ENCODE results near the gene DMXL2. TPM values are rescaled to one million over a fixed set of nuclear protein-coding genes. Genes with fewer than 3 reads are reported as not detected.

Gene DMXL2
- total and polyA plus RNA-seq, 4 donors: 7.1 to 52.5 (median 19.4) TPM

- intact Hi-C loops (cut with DNase I): no loop called here
Measured at GRCh38 chr15:51496246-51496645, 126.3 kb downstream of the DMXL2 start.

GRCh38 chr15:51494411-51495314 is 127.9 kb downstream of the DMXL2 start:
- H3K27me3 ChIP-seq (ENCODE audit: control insufficient read depth in 1 of 2, insufficient read depth in 2 of 2, low read length in 1 of 2): no peaks in the 10 kb centered on the region
- 89 to 93% methylated on average over 9 of the region's 9 CpGs for WGBS, 2 donors
- no peak overlapping the region for H3K27ac ChIP-seq (ENCODE audit: low read depth in 1 of 2, low read length in 2 of 2)
- no peaks in the 10 kb centered on the region for H3K4me1 ChIP-seq (ENCODE audit: control insufficient read depth in 1 of 2, insufficient read depth in 2 of 2, low read length in 2 of 2)
- H3K4me3 ChIP-seq (ENCODE audit: low read length in 2 of 2): no peak overlapping the region
- ATAC-seq (ENCODE audit: low FRiP score) (no peak), DNase-seq (no peak)
- H3K9me3 ChIP-seq (ENCODE audit: control insufficient read depth, low read length): no peaks in the 10 kb centered on the region
- no peaks in the 10 kb centered on the region for H3K36me3 ChIP-seq (ENCODE audit: control insufficient read depth in 1 of 2, insufficient read depth in 2 of 2, low read length in 1 of 2)
- intact Hi-C loops (cut with DNase I): no loop called here

More at GRCh38 chr15:51496246-51496645, 126.3 kb downstream of the DMXL2 start:
- H3K36me3 ChIP-seq (ENCODE audit: control insufficient read depth in 1 of 2, insufficient read depth in 2 of 2, low read length in 1 of 2): no peaks in the 10 kb centered on the region
- H3K4me3 ChIP-seq (ENCODE audit: low read length in 2 of 2): no peak overlapping the region
- H3K27me3 ChIP-seq (ENCODE audit: control insufficient read depth in 1 of 2, insufficient read depth in 2 of 2, low read length in 1 of 2): no peaks in the 10 kb centered on the region
- H3K27ac ChIP-seq (ENCODE audit: low read depth in 1 of 2, low read length in 2 of 2): no peak overlapping the region
- no peak for ATAC-seq (ENCODE audit: low FRiP score)
- no peak for DNase-seq
- H3K9me3 ChIP-seq (ENCODE audit: control insufficient read depth, low read length): no peaks in the 10 kb centered on the region
- WGBS, 2 donors: 75 to 81% methylated on average over 1 of the region's 1 CpG
- H3K4me1 ChIP-seq (ENCODE audit: control insufficient read depth in 1 of 2, insufficient read depth in 2 of 2, low read length in 2 of 2): no peaks in the 10 kb centered on the region

GRCh38 chr15:51493892-51494291 is 128.7 kb downstream of the DMXL2 start:
- no peaks in the 10 kb centered on the region for H3K9me3 ChIP-seq (ENCODE audit: control insufficient read depth, low read length)
- H3K27me3 ChIP-seq (ENCODE audit: control insufficient read depth in 1 of 2, insufficient read depth in 2 of 2, low read length in 1 of 2): no peaks in the 10 kb centered on the region
- ATAC-seq (ENCODE audit: low FRiP score): no peak
- H3K27ac ChIP-seq (ENCODE audit: low read depth in 1 of 2, low read length in 2 of 2): no peak overlapping the region
- H3K4me3 ChIP-seq (ENCODE audit: low read length in 2 of 2): no peak overlapping the region
- intact Hi-C loops (cut with DNase I): no loop called here
- no peaks in the 10 kb centered on the region for H3K4me1 ChIP-seq (ENCODE audit: control insufficient read depth in 1 of 2, insufficient read depth in 2 of 2, low read length in 2 of 2)
- DNase-seq: no peak
- H3K36me3 ChIP-seq (ENCODE audit: control insufficient read depth in 1 of 2, insufficient read depth in 2 of 2, low read length in 1 of 2): peaks cover 0 to 2% of the 10 kb centered on the region in 2 donors
- 98 to 99% methylated on average over 2 of the region's 2 CpGs for WGBS, 2 donors

GRCh38 chr15:51492528-51492927 is 130.0 kb downstream of the DMXL2 start:
- no peak overlapping the region for H3K4me3 ChIP-seq (ENCODE audit: low read length in 2 of 2)
- DNase-seq (no peak), ATAC-seq (ENCODE audit: low FRiP score) (no peak)
- no peaks in the 10 kb centered on the region for H3K4me1 ChIP-seq (ENCODE audit: control insufficient read depth in 1 of 2, insufficient read depth in 2 of 2, low read length in 2 of 2)
- intact Hi-C loops (cut with DNase I): no loop called here
- no peak overlapping the region for H3K27ac ChIP-seq (ENCODE audit: low read depth in 1 of 2, low read length in 2 of 2)
- H3K27me3 ChIP-seq (ENCODE audit: control insufficient read depth in 1 of 2, insufficient read depth in 2 of 2, low read length in 1 of 2): no peaks in the 10 kb centered on the region
- peaks cover 0 to 2% of the 10 kb centered on the region in 2 donors for H3K36me3 ChIP-seq (ENCODE audit: control insufficient read depth in 1 of 2, insufficient read depth in 2 of 2, low read length in 1 of 2)
- H3K9me3 ChIP-seq (ENCODE audit: control insufficient read depth, low read length): no peaks in the 10 kb centered on the region
- WGBS, 2 donors: 91 to 93% methylated on average over 4 of the region's 4 CpGs

- Histone ChIP-seq H3K9me3 (ENCODE audit: control insufficient read depth, low read length) (no peaks in the 10 kb centered on the region), H3K4me1 (ENCODE audit: control insufficient read depth in 1 of 2, insufficient read depth in 2 of 2, low read length in 2 of 2) (no peaks in the 10 kb centered on the region), H3K27me3 (ENCODE audit: control insufficient read depth in 1 of 2, insufficient read depth in 2 of 2, low read length in 1 of 2) (no peaks in the 10 kb centered on the region), H3K36me3 (ENCODE audit: control insufficient read depth in 1 of 2, insufficient read depth in 2 of 2, low read length in 1 of 2) (peaks cover 0 to 2% of the 10 kb centered on the region in 2 donors), H3K27ac (ENCODE audit: low read depth in 1 of 2, low read length in 2 of 2) (no peak overlapping the region), H3K4me3 (ENCODE audit: low read length in 2 of 2) (no peak overlapping the region)
- intact Hi-C loops (cut with DNase I): no loop called here
- ATAC-seq (ENCODE audit: low FRiP score) (no peak), DNase-seq (no peak)
- WGBS, 2 donors: 96 to 99% methylated on average over 5 of the region's 5 CpGs
Measured at GRCh38 chr15:51491941-51492340, 130.6 kb downstream of the DMXL2 start.

GRCh38 chr15:51484781-51485180 is 137.8 kb downstream of the DMXL2 start:
- Histone ChIP-seq H3K4me3 (ENCODE audit: low read length in 2 of 2) (no peak overlapping the region), H3K36me3 (ENCODE audit: control insufficient read depth in 1 of 2, insufficient read depth in 2 of 2, low read length in 1 of 2) (peaks cover 0 to 3% of the 10 kb centered on the region in 2 donors), H3K27me3 (ENCODE audit: control insufficient read depth in 1 of 2, insufficient read depth in 2 of 2, low read length in 1 of 2) (no peaks in the 10 kb centered on the region), H3K4me1 (ENCODE audit: control insufficient read depth in 1 of 2, insufficient read depth in 2 of 2, low read length in 2 of 2) (no peaks in the 10 kb centered on the region), H3K9me3 (ENCODE audit: control insufficient read depth, low read length) (peaks cover 2% of the 10 kb centered on the region), H3K27ac (ENCODE audit: low read depth in 1 of 2, low read length in 2 of 2) (no peak overlapping the region)
- no peak for ATAC-seq (ENCODE audit: low FRiP score)
- 93 to 97% methylated on average over 1 of the region's 1 CpG for WGBS, 2 donors
- intact Hi-C loops (cut with DNase I): no loop called here
- DNase-seq: no peak

GRCh38 chr15:51483985-51484384 is 138.6 kb downstream of the DMXL2 start:
- DNase-seq (peak in 1 of 2 donors; percentile 61), ATAC-seq (ENCODE audit: low FRiP score) (no peak)
- no peaks in the 10 kb centered on the region for H3K4me1 ChIP-seq (ENCODE audit: control insufficient read depth in 1 of 2, insufficient read depth in 2 of 2, low read length in 2 of 2)
- H3K9me3 ChIP-seq (ENCODE audit: control insufficient read depth, low read length): peaks cover 2% of the 10 kb centered on the region
- no peak overlapping the region for H3K4me3 ChIP-seq (ENCODE audit: low read length in 2 of 2)
- no peaks in the 10 kb centered on the region for H3K27me3 ChIP-seq (ENCODE audit: control insufficient read depth in 1 of 2, insufficient read depth in 2 of 2, low read length in 1 of 2)
- intact Hi-C loops (cut with DNase I): no loop called here
- H3K27ac ChIP-seq (ENCODE audit: low read depth in 1 of 2, low read length in 2 of 2): no peak overlapping the region
- peaks cover 0 to 2% of the 10 kb centered on the region in 2 donors for H3K36me3 ChIP-seq (ENCODE audit: control insufficient read depth in 1 of 2, insufficient read depth in 2 of 2, low read length in 1 of 2)
- WGBS, 2 donors: 98 to 100% methylated on average over 3 of the region's 3 CpGs

- no peak overlapping the region for H3K4me3 ChIP-seq (ENCODE audit: low read length in 2 of 2)
- no peaks in the 10 kb centered on the region for H3K27me3 ChIP-seq (ENCODE audit: control insufficient read depth in 1 of 2, insufficient read depth in 2 of 2, low read length in 1 of 2)
- H3K9me3 ChIP-seq (ENCODE audit: control insufficient read depth, low read length): peaks cover 2% of the 10 kb centered on the region
- H3K36me3 ChIP-seq (ENCODE audit: control insufficient read depth in 1 of 2, insufficient read depth in 2 of 2, low read length in 1 of 2): peaks cover 0 to 2% of the 10 kb centered on the region in 2 donors
- DNase-seq: no peak
- no peaks in the 10 kb centered on the region for H3K4me1 ChIP-seq (ENCODE audit: control insufficient read depth in 1 of 2, insufficient read depth in 2 of 2, low read length in 2 of 2)
- H3K27ac ChIP-seq (ENCODE audit: low read depth in 1 of 2, low read length in 2 of 2): no peak overlapping the region
- intact Hi-C loops (cut with DNase I): no loop called here
- no peak for ATAC-seq (ENCODE audit: low FRiP score)
- WGBS, 2 donors: 84 to 86% methylated on average over 8 of the region's 8 CpGs
Measured at GRCh38 chr15:51483520-51483919, 139.1 kb downstream of the DMXL2 start.

- Histone ChIP-seq H3K4me1 (ENCODE audit: control insufficient read depth in 1 of 2, insufficient read depth in 2 of 2, low read length in 2 of 2) (no peaks in the 10 kb centered on the region), H3K36me3 (ENCODE audit: control insufficient read depth in 1 of 2, insufficient read depth in 2 of 2, low read length in 1 of 2) (peaks cover 0 to 2% of the 10 kb centered on the region in 2 donors), H3K9me3 (ENCODE audit: control insufficient read depth, low read length) (no peaks in the 10 kb centered on the region), H3K27ac (ENCODE audit: low read depth in 1 of 2, low read length in 2 of 2) (no peak overlapping the region), H3K4me3 (ENCODE audit: low read length in 2 of 2) (no peak overlapping the region), H3K27me3 (ENCODE audit: control insufficient read depth in 1 of 2, insufficient read depth in 2 of 2, low read length in 1 of 2) (no peaks in the 10 kb centered on the region)
- ATAC-seq (ENCODE audit: low FRiP score) (no peak), DNase-seq (no peak)
- intact Hi-C loops (cut with DNase I): no loop called here
Measured at GRCh38 chr15:51475736-51476135, 146.8 kb downstream of the DMXL2 start.
